HepG2 (cell line): Measurements from ENCODE around the gene SYNE2. TPM values are rescaled to one million over a fixed set of nuclear protein-coding genes. Genes with fewer than 3 reads are reported as not detected.

ENCODE experiments used
- ATAC-seq: fragments of 200-7000 bp; cut with Tn5 transposase; 3 replicates; pipeline ENCODE4 v1.9.1; 2020; ENCODE audit warnings: mild to moderate bottlenecking, moderate library complexity
- BruUV-seq: library from RNA; stranded (reverse); fragments of 400-500 nt; replicated peaks from 2 replicates; lab custom pipeline; 2021; lab: Mats Ljungman, UMichigan
- CTCF ChIA-PET: fragments of 300-600 bp; formaldehyde crosslinking; extraction: SDS; loops from one replicate; lab custom pipeline; 2021; ENCODE audit warnings: low total read pairs, inconsistent platforms, low intra/inter-chr PET ratio; lab: Yijun Ruan, JAX
- POLR2A ChIA-PET: fragments of 350-600 bp; sonication (Branson Sonifier 250); formaldehyde crosslinking; loops from one replicate; lab custom pipeline; 2020; ENCODE audit warnings: antibody characterized with exemption, inconsistent platforms; lab: Yijun Ruan, JAX
- DNase-seq: peaks from one replicate; pipeline ENCODE4 v3.0.0-alpha.2; 2015; ENCODE audit warnings: low spot score
- FAIRE-seq: peaks from 3 replicates; lab custom pipeline; 2011; peaks lifted over from hg19 to GRCh38; lab: Jason Lieb, UNC
- H2AFZ ChIP-seq: one replicate; pipeline ENCODE4 v1.6.1; 2011; ENCODE audit warnings: low read length, inconsistent platforms
- H3K27ac ChIP-seq: fragments of 300-600 bp; 3 replicates; pipeline ENCODE4 v1.8.0; 2011; ENCODE audit warnings: mixed run types, mild to moderate bottlenecking, mixed read lengths, low read length, inconsistent platforms; ENCODE audit not compliant: insufficient read depth; ENCODE audit errors: extremely low read length
- H3K27me3 ChIP-seq, 2 experiments: fragments of 200-600 bp in 1 of 2; 2 replicates in 1 of 2; 3 replicates in 1 of 2; pipeline versions ENCODE4 v1.6.0 to v1.8.0; 2011; ENCODE audit warnings: low read length in 2 of 2, mild to moderate bottlenecking in 2 of 2, moderate library complexity in 2 of 2, inconsistent platforms in 1 of 2; ENCODE audit not compliant: insufficient read depth in 2 of 2, control insufficient read depth in 1 of 2
- H3K36me3 ChIP-seq, 2 experiments: fragments of 200-600 bp in 1 of 2; replicated peaks in 1 of 2; 2 replicates in 1 of 2; 3 replicates in 1 of 2; pipeline versions ENCODE4 v1.5.1 to v1.8.0; 2011; ENCODE audit warnings: low read length in 2 of 2, inconsistent platforms in 1 of 2; ENCODE audit not compliant: insufficient read depth in 2 of 2, control insufficient read depth in 1 of 2
- H3K4me1 ChIP-seq: 2 replicates; pipeline ENCODE4 v1.5.1; 2012; ENCODE audit warnings: low read length, inconsistent platforms; ENCODE audit not compliant: insufficient read depth
- H3K4me2 ChIP-seq: 2 replicates; pipeline ENCODE4 v1.6.0; 2011; ENCODE audit warnings: low read depth, low read length, inconsistent platforms
- H3K4me3 ChIP-seq, 3 experiments: fragments of 200-600 bp in 1 of 3; sonication (generic), shearing (Covaris generic) in 1 of 3; replicated peaks in 1 of 3; 2 replicates each; pipeline ENCODE4 v1.5.1; 2011 to 2016; ENCODE audit warnings: low read length in 3 of 3, inconsistent platforms in 2 of 3, low read depth in 2 of 3, mild to moderate bottlenecking in 2 of 3, control low read depth in 1 of 3, mixed read lengths in 1 of 3; ENCODE audit not compliant: insufficient read depth in 1 of 3
- H3K79me2 ChIP-seq: one replicate; pipeline ENCODE4 v1.6.1; 2011; ENCODE audit warnings: low read length, inconsistent platforms; ENCODE audit not compliant: insufficient read depth
- H3K9ac ChIP-seq: 2 replicates; pipeline ENCODE4 v1.6.0; 2011; ENCODE audit warnings: mild to moderate bottlenecking, low read depth, low read length, inconsistent platforms; ENCODE audit not compliant: insufficient read depth
- H3K9me3 ChIP-seq: 2 replicates; pipeline ENCODE4 v1.5.1; 2012; ENCODE audit warnings: mild to moderate bottlenecking, low read length
- H4K20me1 ChIP-seq: 2 replicates; pipeline ENCODE4 v1.6.0; 2011; ENCODE audit warnings: inconsistent platforms, mild to moderate bottlenecking, low read length, moderate library complexity; ENCODE audit not compliant: insufficient read depth
- GFI1 ChIP-seq: sonication (generic); formaldehyde crosslinking; IDR thresholded peaks from 2 replicates; pipeline ENCODE4 v1.5.0; 2020; ENCODE audit warnings: missing genetic modification reagents, mild to moderate bottlenecking, borderline replicate concordance
- JARID2 ChIP-seq: sonication (generic); formaldehyde crosslinking; IDR thresholded peaks from 2 replicates; pipeline ENCODE4 v1.8.1; 2023; ENCODE audit warnings: missing genetic modification reagents, inconsistent platforms; ENCODE audit not compliant: insufficient replicate concordance
- MTA3 ChIP-seq: sonication (generic); formaldehyde crosslinking; IDR thresholded peaks from 2 replicates; pipeline ENCODE4 v1.4.0; 2020; ENCODE audit warnings: missing genetic modification reagents
- NFIC ChIP-seq: IDR thresholded peaks from 2 replicates; pipeline ENCODE4 v1.6.1; 2012; ENCODE audit warnings: mild to moderate bottlenecking, low read length, inconsistent platforms
- NR1H2 ChIP-seq: sonication (generic); formaldehyde crosslinking; IDR thresholded peaks from 2 replicates; pipeline ENCODE4 v1.8.1; 2022; ENCODE audit warnings: low read depth, missing genetic modification reagents, borderline replicate concordance
- TBP ChIP-seq: sonication (generic); formaldehyde crosslinking; IDR thresholded peaks from 2 replicates; pipeline ENCODE4 v1.5.0; 2020; ENCODE audit warnings: missing genetic modification reagents
- ZBTB21 ChIP-seq: sonication (generic); formaldehyde crosslinking; IDR thresholded peaks from 2 replicates; pipeline ENCODE4 v1.4.0; 2020; ENCODE audit warnings: missing genetic modification reagents
- ZNF180 ChIP-seq: sonication (generic); formaldehyde crosslinking; IDR thresholded peaks from 2 replicates; pipeline ENCODE4 v1.4.0; 2020; ENCODE audit warnings: low read depth, missing genetic modification reagents, borderline replicate concordance
- ZNF329 ChIP-seq: sonication (generic); formaldehyde crosslinking; IDR thresholded peaks from 2 replicates; pipeline ENCODE4 v1.9.0; 2021; ENCODE audit warnings: low read depth, mild to moderate bottlenecking, missing genetic modification reagents
- ZNF333 ChIP-seq: sonication (generic); formaldehyde crosslinking; IDR thresholded peaks from 2 replicates; pipeline ENCODE4 v1.4.0; 2020; ENCODE audit warnings: mild to moderate bottlenecking, missing genetic modification reagents, borderline replicate concordance
- ZNF430 ChIP-seq: sonication (generic); formaldehyde crosslinking; IDR thresholded peaks from 2 replicates; pipeline ENCODE4 v1.9.0; 2021; ENCODE audit warnings: mild to moderate bottlenecking, missing genetic modification reagents
- ZNF431 ChIP-seq: sonication (generic); formaldehyde crosslinking; IDR thresholded peaks from 2 replicates; pipeline ENCODE4 v1.9.0; 2022; ENCODE audit warnings: missing genetic modification reagents, low read depth, mild to moderate bottlenecking, borderline replicate concordance
- ZNF441 ChIP-seq: sonication (generic); formaldehyde crosslinking; IDR thresholded peaks from 2 replicates; pipeline ENCODE4 v1.7.0; 2021; ENCODE audit warnings: missing genetic modification reagents, borderline replicate concordance
- WGBS: methylation state at CpG from one replicate; pipeline ENCODE4 v1.1.6; 2017; ENCODE audit warnings: low lambda C conversion rate; 5-methylcytosine and 5-hydroxymethylcytosine counted together
- in situ Hi-C: cut with HindIII; loops from 2 replicates; pipeline ENCODE4 v1.10.0; 2017; ENCODE audit warnings: low pct_unique_long_range_greater_than_20kb; ENCODE audit not compliant: extremely low pct_ligation_motif_present
- intact Hi-C: fragments of 100-400 bp; cut with micrococcal nuclease; formaldehyde crosslinking; loops from one replicate; pipeline ENCODE4 v1.10.0; 2022; ENCODE audit not compliant: unreplicated experiment
- polyA plus RNA-seq, 8 experiments: library from polyadenylated mRNA; depleted of rRNA in 3 of 8; stranded (reverse) in 7 of 8; unstranded in 1 of 8; fragments of >200 nt; fragmentation: Illumina TruSeq in 4 of 8; extraction: Trizol in 4 of 8; gene quantifications; 2 replicates each; pipeline versions ENCODE4 v1.2.1 to v1.2.3, GENCODE V29; 2011 to 2016; ENCODE audit warnings: low read depth in 4 of 8, missing spikeins in 1 of 8, mixed read lengths in 1 of 8; ENCODE audit not compliant: insufficient read depth in 1 of 8
- total RNA-seq, 5 experiments: library from RNA; depleted of rRNA; stranded (reverse); fragments of >200 nt; fragmentation: Illumina TruSeq; extraction: Trizol; gene quantifications; 2 replicates each; pipeline ENCODE4 v1.2.3, GENCODE V29; 2016; ENCODE audit warnings: low read depth in 1 of 5
- TF ChIP-seq, protein P1 (sequence below): sonication (generic); formaldehyde crosslinking; IDR thresholded peaks from 2 replicates; pipeline ENCODE4 v1.4.0; 2020; ENCODE audit warnings: missing genetic modification reagents
- TF ChIP-seq, protein P2 (sequence below): sonication (generic); formaldehyde crosslinking; IDR thresholded peaks from 2 replicates; pipeline ENCODE4 v1.4.0; 2020; ENCODE audit warnings: mild to moderate bottlenecking, missing genetic modification reagents
- TF ChIP-seq, protein P3 (sequence below): sonication (generic); formaldehyde crosslinking; IDR thresholded peaks from 2 replicates; pipeline ENCODE4 v1.8.0; 2022; ENCODE audit warnings: low read depth, missing genetic modification reagents
- TF ChIP-seq, protein P4 (sequence below): sonication (generic); formaldehyde crosslinking; IDR thresholded peaks from 2 replicates; pipeline ENCODE4 v1.9.0; 2021; ENCODE audit warnings: missing genetic modification reagents, borderline replicate concordance

The SYNE2 gene
- total and polyA plus RNA-seq, 2 of the 13 experiments (the other 11 are each of a cell fraction or from before 2014, with no cell fraction given): 6.2 to 13.3 TPM

GRCh38 chr14:63960926-63961567 lies 108.2 kb downstream of the SYNE2 start:
- no peaks in the 10 kb centered on the region for H3K27me3 ChIP-seq
- intact Hi-C loops (no loop called here), in situ Hi-C loops (no loop called here)
- FAIRE-seq (no peak), DNase-seq (no peak), ATAC-seq (no peak)
- H3K9ac ChIP-seq: no peak overlapping the region
- no peaks in the 10 kb centered on the region for H3K36me3 ChIP-seq
- no peak overlapping the region for H3K4me2 ChIP-seq
- H3K4me3 ChIP-seq: no peak overlapping the region
- H3K4me1 ChIP-seq: no peaks in the 10 kb centered on the region
- H2AFZ ChIP-seq: no peak overlapping the region
- no peaks in the 10 kb centered on the region for H4K20me1 ChIP-seq
- POLR2A ChIA-PET: no interaction called here
- H3K9me3 ChIP-seq: no peaks in the 10 kb centered on the region
- no TSS peak for BruUV-seq
- WGBS: 90% methylated on average over 2 of the region's 2 CpGs
- no peak overlapping the region for H3K27ac ChIP-seq
- CTCF ChIA-PET: no interaction called here
- H3K79me2 ChIP-seq: no peaks in the 10 kb centered on the region
- TF ChIP-seq JARID2 (CRISPR knock-in tag) (no peak), ZNF431 (CRISPR knock-in tag) (no peak), ZNF333 (CRISPR knock-in tag) (no peak), NR1H2 (CRISPR knock-in tag) (no peak), ZNF329 (CRISPR knock-in tag) (no peak), ZNF180 (CRISPR knock-in tag) (no peak), ZNF441 (CRISPR knock-in tag) (no peak), NFIC (no peak), MTA3 (CRISPR knock-in tag) (no peak), TBP (no peak), ZBTB21 (CRISPR knock-in tag) (no peak), GFI1 (CRISPR knock-in tag) (no peak), ZNF430 (CRISPR knock-in tag) (no peak)
- TF ChIP-seq, protein P1, sequence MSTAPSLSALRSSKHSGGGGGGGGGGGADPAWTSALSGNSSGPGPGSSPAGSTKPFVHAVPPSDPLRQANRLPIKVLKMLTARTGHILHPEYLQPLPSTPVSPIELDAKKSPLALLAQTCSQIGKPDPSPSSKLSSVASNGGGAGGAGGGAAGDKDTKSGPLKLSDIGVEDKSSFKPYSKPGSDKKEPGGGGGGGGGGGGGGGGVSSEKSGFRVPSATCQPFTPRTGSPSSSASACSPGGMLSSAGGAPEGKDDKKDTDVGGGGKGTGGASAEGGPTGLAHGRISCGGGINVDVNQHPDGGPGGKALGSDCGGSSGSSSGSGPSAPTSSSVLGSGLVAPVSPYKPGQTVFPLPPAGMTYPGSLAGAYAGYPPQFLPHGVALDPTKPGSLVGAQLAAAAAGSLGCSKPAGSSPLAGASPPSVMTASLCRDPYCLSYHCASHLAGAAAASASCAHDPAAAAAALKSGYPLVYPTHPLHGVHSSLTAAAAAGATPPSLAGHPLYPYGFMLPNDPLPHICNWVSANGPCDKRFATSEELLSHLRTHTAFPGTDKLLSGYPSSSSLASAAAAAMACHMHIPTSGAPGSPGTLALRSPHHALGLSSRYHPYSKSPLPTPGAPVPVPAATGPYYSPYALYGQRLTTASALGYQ (CRISPR knock-in tag): no peak
- TF ChIP-seq, protein P2, sequence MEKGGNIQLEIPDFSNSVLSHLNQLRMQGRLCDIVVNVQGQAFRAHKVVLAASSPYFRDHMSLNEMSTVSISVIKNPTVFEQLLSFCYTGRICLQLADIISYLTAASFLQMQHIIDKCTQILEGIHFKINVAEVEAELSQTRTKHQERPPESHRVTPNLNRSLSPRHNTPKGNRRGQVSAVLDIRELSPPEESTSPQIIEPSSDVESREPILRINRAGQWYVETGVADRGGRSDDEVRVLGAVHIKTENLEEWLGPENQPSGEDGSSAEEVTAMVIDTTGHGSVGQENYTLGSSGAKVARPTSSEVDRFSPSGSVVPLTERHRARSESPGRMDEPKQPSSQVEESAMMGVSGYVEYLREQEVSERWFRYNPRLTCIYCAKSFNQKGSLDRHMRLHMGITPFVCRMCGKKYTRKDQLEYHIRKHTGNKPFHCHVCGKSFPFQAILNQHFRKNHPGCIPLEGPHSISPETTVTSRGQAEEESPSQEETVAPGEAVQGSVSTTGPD (CRISPR knock-in tag): no peak
- TF ChIP-seq, protein P3, sequence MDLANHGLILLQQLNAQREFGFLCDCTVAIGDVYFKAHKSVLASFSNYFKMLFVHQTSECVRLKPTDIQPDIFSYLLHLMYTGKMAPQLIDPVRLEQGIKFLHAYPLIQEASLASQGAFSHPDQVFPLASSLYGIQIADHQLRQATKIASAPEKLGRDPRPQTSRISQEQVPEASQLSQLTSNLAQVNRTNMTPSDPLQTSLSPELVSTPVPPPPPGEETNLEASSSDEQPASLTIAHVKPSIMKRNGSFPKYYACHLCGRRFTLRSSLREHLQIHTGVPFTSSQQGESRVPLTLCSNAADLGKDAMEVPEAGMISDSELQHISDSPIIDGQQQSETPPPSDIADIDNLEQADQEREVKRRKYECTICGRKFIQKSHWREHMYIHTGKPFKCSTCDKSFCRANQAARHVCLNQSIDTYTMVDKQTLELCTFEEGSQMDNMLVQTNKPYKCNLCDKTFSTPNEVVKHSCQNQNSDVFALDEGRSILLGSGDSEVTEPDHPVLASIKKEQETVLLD (CRISPR knock-in tag): no peak
- TF ChIP-seq, protein P4, sequence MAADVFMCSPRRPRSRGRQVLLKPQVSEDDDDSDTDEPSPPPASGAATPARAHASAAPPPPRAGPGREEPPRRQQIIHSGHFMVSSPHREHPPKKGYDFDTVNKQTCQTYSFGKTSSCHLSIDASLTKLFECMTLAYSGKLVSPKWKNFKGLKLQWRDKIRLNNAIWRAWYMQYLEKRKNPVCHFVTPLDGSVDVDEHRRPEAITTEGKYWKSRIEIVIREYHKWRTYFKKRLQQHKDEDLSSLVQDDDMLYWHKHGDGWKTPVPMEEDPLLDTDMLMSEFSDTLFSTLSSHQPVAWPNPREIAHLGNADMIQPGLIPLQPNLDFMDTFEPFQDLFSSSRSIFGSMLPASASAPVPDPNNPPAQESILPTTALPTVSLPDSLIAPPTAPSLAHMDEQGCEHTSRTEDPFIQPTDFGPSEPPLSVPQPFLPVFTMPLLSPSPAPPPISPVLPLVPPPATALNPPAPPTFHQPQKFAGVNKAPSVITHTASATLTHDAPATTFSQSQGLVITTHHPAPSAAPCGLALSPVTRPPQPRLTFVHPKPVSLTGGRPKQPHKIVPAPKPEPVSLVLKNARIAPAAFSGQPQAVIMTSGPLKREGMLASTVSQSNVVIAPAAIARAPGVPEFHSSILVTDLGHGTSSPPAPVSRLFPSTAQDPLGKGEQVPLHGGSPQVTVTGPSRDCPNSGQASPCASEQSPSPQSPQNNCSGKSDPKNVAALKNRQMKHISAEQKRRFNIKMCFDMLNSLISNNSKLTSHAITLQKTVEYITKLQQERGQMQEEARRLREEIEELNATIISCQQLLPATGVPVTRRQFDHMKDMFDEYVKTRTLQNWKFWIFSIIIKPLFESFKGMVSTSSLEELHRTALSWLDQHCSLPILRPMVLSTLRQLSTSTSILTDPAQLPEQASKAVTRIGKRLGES (CRISPR knock-in tag): no peak
